COLO829 (cell line): ENCODE results near the gene MYLK.
"Not testable (repeated sequence)": the region's sequence is repeated elsewhere in the genome, so short reads cannot be mapped to it uniquely, and the experiment has no call there.

Experiments
- DNase-seq: peaks from one replicate; pipeline ENCODE4 v3.0.0; 2012; ENCODE audit warnings: low spot score

MYLK gene

DNA sequence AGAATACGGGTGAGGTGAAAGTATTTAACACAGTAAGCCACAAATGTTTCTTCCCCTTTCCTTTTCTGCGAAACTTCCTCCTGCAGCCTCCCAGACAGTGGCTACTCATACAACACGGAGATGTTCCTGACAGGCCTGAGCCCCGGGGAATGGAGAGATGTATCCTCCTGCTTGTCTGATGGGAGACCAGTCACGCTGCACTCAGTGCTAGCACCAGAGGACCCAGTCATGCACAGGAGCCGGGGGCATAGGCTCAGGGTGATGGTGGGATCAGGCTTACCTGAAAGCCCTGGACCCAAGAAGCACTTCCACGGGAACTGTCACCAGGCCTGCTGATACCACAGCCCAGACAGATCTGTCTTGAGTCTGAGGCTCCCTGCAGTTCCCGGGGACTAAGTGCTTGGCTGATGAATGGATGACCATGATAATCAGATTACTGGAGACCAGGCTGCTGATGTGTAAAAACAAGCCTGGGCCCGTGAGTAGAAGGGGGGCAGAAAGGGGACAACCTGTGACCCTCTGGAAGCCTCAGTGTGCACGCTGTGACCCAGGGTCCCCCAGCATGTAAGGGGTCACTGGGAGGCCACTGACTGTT, 162.9 kb downstream of the MYLK start:
- DNase-seq: not testable (repeated sequence)

DNA sequence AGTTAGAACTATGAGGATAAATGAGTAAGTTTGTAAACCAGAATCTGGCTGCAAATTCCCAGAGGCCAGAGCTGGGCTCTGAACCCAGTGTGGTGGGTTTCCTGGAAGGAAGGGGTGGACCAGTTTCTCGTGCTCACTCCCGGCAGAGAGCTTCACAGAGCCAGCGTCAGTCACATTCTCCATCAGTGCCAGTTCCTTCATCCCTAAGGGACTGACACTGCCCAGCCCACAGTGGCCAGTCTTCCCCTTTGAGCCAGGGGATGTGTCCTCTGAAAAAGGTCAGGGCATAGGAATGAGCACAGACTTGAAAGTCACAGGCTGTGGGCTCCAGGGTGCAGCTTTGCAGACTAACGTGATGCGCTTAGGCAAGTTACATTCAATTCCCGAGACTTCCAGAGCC, 163.5 kb downstream of the MYLK start:
- DNase-seq: no peak

DNA sequence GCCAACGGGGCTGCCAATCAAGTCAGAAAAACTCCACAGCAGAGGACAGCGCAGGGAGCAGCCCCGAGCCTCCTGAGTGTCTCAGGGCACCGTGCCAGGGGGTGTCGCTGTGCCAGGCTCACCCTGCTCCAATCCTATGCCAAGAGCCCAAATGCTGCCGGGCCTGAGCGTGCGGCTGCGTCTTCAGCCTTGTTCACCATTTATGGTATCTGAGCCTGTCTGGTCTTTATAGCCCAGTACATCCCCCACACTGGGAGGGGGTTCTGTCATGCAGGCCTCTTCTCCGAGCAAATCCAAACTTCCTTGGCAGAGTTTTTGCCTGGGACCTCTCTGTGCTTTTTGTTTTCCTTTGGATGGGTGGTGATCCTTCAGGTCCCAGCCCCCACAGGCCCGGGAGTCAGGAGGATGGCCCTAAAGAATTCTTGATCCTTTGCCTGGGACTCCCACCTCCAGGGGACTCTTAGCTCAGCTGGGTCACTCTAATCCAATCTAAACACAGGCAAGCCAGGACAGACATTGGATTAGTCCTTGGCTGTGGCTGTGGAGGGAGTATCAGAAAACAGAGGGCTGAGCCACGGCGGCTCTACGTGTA, 164.2 kb downstream of the MYLK start:
- DNase-seq: no peak

DNA sequence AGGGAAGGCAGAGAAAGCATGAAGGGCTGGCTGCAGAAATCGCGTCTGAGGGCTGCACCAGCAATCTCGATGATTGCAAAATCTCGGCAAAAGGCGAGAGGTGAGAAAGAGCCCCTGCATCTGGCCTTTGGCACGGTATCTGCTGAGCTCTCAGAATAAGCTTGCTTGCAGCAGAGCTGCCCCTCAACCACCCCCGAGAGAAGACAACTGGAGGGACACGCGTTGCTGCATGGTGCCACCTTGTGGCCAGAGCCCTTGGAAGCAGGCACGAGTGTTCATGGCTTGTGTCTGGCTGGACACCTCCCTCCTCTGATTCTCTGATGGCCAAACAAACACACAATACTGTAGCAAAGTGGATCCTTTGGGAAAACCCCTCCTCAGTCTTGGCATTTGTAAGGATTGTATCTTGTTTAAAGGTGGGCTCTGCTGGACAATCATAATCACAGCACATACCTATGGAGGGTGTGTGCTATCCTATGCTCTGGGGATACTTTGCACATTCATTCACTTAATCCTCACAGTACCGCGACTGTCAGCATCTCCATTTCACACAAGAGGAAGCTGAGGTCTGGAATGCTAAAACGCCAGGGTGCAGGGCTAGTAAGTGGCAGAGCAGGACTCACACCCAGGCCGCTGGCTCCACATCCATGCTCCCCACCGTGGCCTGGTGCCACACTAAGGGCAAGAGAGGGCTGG, 164.9 kb downstream of the MYLK start:
- DNase-seq: not testable (repeated sequence)

DNA sequence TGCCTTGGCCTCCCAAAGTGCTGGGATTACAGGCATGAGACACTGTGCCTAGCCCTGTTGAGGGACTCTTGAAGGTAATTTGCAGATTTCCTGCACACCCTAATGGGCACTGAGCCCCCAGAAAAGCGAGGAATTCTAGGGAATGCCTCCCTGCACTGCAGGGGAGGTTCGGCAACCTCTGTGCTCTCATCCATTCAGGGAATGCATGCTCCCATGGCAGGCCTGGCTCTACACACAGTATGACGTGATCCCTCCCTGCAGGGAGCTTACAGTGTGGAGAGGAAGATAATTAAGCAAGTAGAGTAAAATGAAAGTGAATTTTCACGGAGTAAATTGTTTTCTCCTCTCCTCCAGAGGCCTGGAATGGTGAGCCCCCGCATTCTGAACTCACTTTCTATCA, 166.0 kb downstream of the MYLK start:
- no peak for DNase-seq

DNA sequence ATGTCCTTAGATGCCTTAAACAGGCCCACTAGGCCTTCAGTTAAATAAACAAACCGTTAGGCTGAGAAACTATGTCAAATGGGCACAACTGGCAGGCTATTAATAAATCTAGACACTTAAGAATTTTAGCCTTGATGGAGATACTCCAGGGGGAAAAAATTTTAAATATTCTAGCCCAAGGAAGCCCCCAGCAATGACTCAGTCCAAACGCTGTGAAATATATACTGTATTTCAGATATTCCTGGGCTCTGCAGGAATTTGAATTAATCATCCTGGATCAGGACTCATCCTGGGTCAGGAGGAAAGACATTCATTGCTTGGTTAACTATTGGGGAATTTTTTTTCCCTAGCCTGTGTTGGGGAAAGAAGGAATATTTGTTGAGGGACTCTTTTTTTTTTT, 166.7 kb downstream of the MYLK start:
- DNase-seq: not testable (repeated sequence)

DNA sequence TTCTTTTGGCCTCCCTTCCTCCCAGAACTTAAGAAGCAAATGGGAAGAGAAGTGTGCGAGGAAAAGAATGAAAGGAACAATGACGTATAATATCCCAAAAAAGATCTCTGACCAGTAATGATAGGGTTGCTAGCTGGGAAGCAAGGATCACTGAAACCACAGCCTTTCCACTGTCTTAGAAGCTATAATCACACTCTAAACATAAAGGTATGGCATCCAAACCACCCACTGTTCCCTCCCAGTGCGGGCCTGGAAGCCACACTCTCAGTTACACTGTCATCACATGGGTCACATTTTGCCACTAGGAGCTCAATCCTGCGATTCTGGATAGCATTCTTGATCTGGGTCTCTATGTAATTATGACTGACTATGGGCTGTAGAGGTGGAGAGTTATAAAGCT, 167.7 kb downstream of the MYLK start:
- DNase-seq: no peak

DNA sequence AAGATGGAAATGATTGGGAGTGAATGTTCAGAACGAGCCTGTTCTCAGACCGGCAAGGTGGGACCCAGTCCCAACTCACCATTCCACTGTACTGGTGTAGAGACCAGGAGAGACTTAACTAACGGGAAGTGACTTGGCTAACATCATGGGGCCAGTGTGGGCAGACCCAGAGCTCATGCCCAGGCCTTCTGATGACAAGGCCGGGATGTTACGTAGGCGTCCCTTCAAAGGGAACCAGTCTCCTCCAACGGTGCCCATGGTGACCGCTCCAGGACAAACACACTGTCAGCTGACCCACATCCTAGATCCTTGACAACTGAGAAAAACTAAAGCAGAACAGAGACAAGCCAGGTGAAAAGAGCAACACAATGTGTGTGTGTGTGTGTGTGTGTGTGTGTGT, 170.9 kb downstream of the MYLK start:
- DNase-seq: no peak

DNA sequence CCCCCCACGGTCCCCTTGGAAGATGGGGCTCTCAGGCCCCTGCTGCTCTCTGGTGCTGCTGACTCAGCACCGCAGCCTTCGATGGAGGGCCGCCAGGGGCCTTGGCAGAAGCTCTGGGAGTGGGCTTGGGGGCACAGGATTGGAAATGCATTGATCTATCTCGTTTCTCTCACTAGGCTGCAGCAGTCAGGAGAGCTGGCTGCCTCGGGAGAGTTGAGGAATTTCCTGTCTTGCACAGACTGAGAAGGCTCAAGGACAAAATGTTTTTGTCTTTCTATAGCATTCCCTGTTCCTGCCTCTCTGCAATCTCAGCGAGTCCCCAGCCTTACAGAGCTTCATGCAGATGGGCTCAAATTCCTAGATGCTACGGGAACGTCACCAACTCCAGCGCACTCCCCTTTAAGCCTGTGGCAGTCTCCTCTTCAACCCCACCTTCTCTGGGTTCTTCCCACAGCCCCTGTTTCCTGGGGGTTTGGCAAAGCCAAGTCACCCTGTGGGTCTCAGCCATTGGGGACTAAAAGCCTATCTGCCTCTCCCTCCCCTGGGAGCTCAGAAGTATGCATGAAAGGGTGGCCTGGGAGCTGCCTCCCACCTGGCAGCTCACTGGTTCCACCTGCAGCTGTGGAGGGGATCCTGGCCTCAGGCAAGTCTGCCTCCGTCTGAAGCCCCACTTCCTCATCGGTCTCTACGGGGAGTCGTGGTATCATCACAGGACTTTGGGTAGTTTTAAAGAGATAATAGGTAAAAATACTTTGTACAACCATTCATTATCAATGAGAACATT, 171.9 kb downstream of the MYLK start:
- no peak for DNase-seq

DNA sequence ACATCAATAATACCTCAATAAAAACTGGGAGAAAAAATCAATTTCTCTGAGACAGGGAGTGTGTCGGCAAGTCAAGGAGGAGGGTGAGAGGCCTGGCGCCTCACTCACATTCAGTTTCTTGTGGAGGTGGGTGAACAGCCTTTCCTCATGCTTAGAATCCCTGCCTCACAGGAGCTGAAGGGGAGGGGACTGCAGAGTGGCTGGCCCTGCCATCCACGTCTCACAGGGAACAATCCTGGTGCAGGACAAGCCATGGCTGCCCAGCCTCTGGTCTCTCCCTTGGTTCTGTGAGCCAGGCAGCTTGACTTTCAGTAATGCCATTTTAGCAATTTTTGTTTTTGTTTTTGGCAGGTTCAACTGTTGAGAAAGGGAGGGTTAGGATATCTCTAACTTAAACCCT, 172.8 kb downstream of the MYLK start:
- DNase-seq: no peak

DNA sequence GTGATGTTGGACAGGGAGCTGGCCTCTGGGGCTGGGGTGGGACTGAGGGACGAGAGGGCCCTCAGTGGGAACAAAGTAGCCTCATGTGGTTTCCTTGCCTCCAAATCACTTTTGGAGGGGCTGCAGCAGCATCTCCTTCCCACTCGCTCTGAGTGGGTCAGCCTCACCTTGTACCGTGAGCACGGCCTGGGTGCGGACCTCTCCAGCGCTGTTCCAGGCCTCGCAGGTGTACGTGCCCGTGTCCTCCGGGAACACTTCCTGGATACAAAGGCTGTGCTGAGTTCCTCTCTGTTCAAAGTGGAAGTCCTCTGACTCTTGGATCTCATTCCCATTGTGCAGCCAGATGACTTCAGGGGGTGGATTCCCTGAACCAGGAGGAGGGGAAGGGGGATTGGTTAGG, 175.6 kb downstream of the MYLK start:
- DNase-seq: no peak

DNA sequence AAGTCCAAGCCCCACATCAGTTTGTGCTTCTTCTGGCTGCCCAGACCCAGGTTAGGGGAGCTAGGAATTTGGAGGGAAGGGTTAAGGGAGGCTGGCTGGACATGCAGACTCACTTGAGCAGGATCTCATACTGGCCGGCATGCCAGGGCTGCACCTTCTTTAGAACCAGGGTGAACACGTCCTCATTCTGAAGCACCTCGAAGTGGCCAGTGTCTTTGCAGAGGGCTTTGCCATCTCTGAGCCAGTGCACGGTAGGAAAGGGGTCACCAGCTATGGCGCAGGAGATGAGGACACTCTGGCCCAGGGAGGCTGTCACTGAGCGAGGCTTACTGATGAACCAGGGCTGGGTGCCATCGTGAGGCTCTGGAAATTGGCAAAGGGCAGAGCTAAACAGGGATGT, 176.5 kb downstream of the MYLK start:
- DNase-seq: not testable (repeated sequence)

DNA sequence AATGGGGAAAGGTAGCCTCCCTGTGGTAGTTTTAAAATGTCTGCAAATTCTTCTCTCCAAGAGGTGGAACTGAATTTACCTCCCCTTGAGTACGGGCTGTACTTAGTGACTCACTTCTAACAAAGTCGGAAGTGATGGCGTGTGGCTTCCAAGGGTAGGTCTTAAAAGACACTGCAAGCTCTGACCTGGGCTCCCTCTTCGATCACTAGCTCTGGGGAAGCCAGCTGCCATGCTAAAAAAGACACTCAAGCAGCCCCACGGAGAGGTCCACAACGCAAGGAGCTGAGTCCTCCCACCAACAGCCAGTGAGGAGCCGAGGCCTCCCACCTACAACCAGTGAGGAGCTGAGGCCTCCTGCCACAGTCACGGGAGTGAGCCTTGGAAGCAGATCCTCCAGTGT, 177.3 kb downstream of the MYLK start:
- no peak for DNase-seq

DNA sequence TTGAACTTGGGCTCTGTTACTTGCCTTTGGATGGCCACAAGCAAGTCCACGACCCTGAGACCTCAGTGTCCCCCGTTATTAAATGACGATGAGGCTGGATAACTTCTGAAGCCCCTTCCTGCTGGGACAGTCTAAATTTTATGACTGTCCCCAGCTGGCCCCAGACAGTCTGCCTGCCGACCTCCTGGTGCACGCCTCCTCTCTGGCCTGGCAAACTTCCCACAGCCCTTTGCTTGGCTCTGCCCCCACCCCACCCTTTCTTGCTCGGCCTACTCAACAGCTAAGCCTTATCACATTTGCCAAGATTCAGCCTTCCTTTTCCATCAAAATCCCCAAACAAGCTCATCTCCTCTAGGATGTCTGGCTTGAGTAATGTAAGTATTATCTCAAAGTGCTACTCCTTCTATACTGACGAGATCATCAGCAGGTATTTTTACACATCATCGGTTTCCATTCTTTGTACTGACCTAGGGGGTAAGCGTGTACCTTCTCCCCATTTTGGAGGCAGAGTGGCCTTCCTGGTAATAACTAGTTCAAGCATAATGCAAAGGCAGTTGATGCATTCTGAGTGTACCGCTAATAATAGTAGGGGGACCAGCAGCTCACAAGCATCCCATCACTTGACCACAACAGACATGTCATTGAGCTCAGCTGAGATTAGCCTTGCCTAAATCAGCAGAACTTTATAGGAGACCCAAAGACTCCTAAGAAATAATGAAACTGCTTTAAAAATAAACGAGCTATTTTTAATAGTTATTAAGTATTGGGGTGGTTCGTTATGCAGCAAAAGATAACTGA, 178.4 kb downstream of the MYLK start:
- DNase-seq: no peak

DNA sequence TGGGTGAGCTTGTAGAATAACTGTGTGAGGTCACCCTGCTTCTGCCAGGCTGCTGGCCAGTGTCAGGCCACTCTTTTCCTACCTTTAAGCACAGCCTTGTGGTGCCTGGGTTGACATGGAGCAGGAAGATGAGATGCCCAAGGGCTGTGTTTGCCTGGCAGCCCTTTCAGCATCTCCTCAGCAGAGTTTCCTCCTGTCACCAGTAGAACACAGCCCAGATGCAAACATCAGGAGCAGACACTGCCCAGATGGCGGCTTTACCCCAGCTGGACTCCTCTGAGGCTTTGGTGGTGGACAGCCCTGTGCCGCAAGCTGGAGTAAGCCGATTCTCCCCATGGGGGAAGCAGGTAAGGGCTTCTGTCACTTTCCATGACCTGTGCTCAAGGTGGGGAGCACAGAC, 180.5 kb downstream of the MYLK start:
- not testable (repeated sequence) for DNase-seq

DNA sequence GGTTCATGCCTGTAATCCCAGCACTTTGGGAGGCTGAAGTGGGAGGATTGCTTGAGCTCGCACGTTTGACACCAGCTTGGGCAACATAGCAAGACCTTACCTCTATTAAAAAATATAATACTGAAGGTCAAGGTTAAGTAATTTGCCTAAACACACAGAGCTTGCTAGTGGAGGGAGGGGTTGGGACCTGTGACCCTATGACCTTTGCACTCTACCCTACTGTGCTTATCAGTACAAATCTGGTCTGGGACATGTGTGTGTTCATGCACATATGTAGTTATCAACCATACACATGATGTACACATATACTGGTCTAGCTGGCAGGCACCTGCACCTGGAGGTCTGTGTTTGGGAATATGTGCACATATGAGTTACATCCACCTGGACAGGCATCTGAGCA, 181.4 kb downstream of the MYLK start:
- no peak for DNase-seq

DNA sequence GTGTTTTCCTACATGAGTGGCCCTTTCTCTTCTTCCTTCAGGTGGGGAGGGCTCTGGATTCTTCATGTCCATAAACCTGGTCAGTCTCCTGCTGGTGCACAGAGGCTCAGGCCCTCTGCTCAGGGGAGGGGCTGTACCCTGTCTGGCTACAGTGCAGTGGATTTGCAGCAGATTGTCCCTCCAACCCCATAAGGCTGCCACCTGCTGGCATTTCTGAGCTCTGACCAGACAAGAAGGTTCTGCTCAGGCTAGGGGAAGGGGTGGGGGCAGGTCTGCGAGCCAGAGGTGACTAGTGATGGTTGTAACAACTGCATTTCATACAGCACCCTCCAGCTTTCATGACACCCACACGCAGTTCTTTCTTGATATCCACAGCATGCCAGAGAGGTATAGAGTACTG, 182.1 kb downstream of the MYLK start:
- DNase-seq: not testable (repeated sequence)

DNA sequence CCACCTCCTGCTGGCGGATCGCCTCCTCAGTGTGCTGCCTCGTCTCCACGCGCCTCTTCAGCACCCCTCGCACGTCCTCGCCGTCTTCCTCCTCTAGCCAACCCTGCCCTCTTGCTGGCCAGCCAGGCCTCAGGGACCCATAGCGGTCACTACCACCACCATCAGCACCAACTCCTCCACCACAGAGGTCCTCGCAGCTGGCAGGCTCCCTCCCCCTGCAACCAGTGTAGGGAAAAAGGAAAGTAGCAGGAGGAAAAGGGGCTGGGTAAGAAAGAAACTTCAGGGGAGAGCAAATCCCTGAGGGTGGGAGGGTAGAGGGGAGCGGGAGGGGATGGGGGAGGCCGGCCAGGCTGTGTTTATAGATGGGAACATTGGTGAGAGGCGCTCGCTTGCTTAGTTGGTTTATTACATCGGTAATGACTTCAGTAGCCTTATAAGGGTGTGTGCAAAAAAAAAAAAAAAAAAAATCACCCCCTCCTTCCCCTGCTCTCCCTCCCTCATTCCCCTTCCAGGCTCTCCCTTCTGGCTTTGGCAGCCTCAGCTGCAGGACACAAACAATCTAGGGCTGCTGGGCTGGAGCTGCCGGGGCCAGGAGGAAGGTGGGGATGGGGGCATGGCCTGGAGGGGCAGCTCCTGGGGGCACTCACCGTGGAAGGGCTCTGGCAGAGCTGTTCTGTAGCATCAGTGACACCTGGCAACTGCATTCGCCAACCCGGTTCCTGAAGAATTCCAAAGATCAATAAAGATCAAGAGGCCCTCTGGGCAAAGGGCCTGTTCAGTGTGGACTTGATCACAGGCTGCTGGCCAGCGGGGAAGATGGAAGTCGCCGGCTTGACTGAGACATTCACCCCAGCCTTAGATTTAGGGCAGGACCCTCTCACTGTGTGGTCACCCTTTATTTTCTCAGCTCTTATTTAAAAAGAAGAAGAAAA, 183.1 kb downstream of the MYLK start:
- DNase-seq: no peak

DNA sequence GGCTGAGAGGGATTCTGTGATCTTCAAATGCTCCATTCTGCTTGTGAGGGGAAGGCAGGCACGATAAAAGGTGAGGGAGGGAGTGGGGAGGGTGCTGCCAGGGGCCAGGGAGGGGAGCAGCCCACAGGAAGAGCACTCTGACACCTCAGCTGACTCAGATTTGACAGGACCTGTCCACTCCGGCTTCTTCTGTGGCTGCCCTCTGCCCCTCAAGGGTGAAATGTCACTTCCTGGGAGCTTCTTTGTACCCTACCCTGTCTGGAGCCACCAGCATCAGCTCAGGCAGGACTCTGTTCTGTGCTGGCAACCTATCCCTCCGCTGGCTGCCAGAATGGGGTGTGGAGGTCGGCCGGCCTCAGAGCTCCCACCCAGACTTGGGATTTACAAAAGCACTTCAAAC, 185.3 kb downstream of the MYLK start:
- DNase-seq: no peak

DNA sequence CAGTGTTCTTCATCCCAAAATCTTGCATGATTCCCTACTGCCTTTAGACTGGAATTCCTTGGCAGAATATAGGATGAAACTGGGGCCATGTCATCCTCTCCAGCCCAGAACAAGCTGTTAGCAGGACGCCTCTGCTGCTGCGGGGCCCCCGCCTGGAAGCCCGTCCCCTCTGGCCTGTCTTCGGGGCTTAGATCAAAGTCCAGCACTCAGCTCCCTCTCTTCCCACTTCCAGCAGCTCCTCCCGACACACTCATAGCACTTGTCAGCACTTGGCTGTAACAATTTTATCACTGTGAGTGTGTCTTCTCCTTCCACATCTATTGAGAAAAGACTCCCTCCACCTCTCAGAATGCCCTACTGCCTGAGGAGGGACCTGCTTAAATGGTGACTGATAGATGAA, 187.3 kb downstream of the MYLK start:
- DNase-seq: no peak
